Activated naive CD8-positive, alpha-beta T cell treated with anti-CD3 and anti-CD28 coated beads, Interleukin-2, amount 10 ng/mL, durations not matched to agents 7 days and 5 days (primary cell): ENCODE data around the gene BNC2. TPM values are rescaled to one million over a fixed set of nuclear protein-coding genes. Genes with fewer than 3 reads are reported as not detected.

ENCODE experiments used
- ATAC-seq: fragments of 150-1000 bp; cut with Tn5 transposase; one replicate; pipeline ENCODE4 v1.10.0; 2021; ENCODE audit warnings: low read depth, moderate library complexity
- POLR2A ChIA-PET: fragments of 350-600 bp; sonication (Branson Sonifier 250); formaldehyde crosslinking; loops from one replicate; lab custom pipeline; 2021; ENCODE audit warnings: antibody characterized with exemption; lab: Charles Lee
- DNase-seq: peaks from one replicate; pipeline ENCODE4 v3.0.0; 2021
- H3K27ac Mint-ChIP-seq: one replicate; pipeline ENCODE4 v1.8.0; 2022; ENCODE audit warnings: mild to moderate bottlenecking, mixed read lengths
- H3K27me3 Mint-ChIP-seq: one replicate; pipeline ENCODE4 v1.8.0; 2022; ENCODE audit warnings: mild to moderate bottlenecking, moderate library complexity, mixed read lengths
- H3K36me3 Mint-ChIP-seq: one replicate; pipeline ENCODE4 v1.8.0; 2021; ENCODE audit warnings: mild to moderate bottlenecking, mixed read lengths
- H3K4me1 Mint-ChIP-seq: one replicate; pipeline ENCODE4 v1.8.0; 2021; ENCODE audit warnings: mixed read lengths
- H3K4me3 Mint-ChIP-seq: one replicate; pipeline ENCODE4 v1.8.0; 2022; ENCODE audit warnings: mild to moderate bottlenecking, moderate library complexity, mixed read lengths
- H3K9me3 Mint-ChIP-seq: one replicate; pipeline ENCODE4 v1.8.0; 2021; ENCODE audit warnings: mixed read lengths
- total RNA-seq, 2 experiments: library from RNA; stranded (reverse); gene quantifications; one replicate each; pipeline ENCODE4 v1.2.3, GENCODE V29; 2021

Gene BNC2
- total RNA-seq, 2 experiments from 2014 or later = not detected

DNA sequence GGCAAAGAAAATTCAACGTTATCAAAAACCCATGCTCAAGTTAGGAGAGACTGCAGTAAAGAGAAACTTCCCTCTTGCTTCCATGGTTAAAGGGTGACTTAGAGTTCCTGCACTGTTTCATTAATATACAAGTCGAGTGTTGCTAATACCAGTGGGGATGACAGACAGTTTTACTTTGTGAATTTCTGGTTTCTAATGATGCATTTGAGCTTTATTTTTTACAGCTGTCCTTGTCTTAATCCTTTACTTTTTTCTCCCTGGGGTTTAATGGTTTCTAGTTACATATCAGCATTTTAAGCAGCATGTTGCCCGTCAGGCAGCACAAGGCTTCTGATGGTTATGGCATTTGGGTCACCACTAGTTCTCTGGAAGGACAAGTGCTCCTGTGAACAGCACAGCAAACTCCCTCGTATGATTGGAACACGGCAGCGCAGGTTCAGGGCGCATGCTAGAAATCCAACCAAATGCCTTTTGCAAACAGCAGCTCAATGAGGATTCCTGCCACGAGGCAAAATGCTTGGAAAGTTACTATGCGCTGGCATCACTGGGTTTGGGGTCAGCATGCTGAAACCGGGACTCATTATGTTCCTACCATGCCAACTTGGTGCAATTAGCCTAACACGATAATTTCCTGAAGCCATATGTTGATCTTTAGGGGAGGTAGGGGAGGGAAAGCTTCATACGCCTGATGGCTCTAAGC lies 463.8 kb downstream of the BNC2 start:
- ATAC-seq (no peak), DNase-seq (no peak)
- no peaks in the 10 kb centered on the region for H3K4me1 Mint-ChIP-seq
- H3K9me3 Mint-ChIP-seq = no peaks in the 10 kb centered on the region
- peaks cover 12% of the 10 kb centered on the region for H3K27me3 Mint-ChIP-seq
- H3K36me3 Mint-ChIP-seq = no peaks in the 10 kb centered on the region
- no peak overlapping the region for H3K4me3 Mint-ChIP-seq
- POLR2A ChIA-PET = no interaction called here
- H3K27ac Mint-ChIP-seq = no peak overlapping the region

DNA sequence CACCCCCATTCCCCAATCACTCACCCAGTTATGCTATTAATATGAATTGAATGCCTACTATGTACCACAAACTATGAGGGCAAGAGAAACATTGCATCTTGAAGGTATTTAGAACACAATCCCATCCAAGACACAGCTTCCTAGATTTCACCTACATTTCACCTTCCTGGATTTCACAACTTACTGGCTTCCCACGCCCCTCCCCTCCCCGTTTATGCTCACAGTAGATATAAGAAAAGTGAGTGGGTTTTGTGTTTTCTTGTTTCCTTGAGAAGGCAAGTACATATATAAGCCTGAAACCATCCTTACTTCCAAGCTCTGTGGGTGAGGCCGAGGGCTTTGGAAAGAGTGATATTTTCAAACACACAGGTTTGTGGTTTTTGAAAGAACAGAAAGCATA lies 465.0 kb downstream of the BNC2 start:
- Mint-ChIP-seq H3K27ac (no peak overlapping the region), H3K4me3 (no peak overlapping the region), H3K9me3 (peaks cover 2% of the 10 kb centered on the region), H3K27me3 (peaks cover 10% of the 10 kb centered on the region), H3K4me1 (no peaks in the 10 kb centered on the region), H3K36me3 (no peaks in the 10 kb centered on the region)
- POLR2A ChIA-PET = no interaction called here
- DNase-seq (no peak), ATAC-seq (no peak)

DNA sequence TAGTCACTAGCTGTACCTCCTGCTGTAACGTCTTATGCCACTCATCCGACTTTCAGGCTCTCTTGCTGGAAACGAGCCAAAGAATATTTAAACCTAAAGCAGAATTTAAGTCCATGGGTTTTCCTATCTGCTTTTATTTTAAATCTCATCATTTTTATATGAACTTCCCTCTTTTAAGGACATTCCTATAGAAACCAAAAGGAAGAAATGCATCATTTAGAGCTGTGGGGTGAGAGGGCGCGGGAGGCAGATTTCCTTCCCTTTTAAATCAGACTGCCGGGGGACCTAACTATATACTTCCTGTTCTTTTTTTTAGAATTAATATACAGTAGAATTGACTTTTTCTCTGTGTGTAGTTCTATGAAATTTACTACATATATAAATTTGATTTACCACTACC lies 468.8 kb downstream of the BNC2 start:
- Mint-ChIP-seq H3K9me3 (peaks cover 2% of the 10 kb centered on the region), H3K27ac (no peak overlapping the region), H3K4me3 (no peak overlapping the region), H3K4me1 (no peaks in the 10 kb centered on the region), H3K27me3 (peaks cover 13% of the 10 kb centered on the region), H3K36me3 (no peaks in the 10 kb centered on the region)
- ATAC-seq = no peak
- no peak for DNase-seq
- POLR2A ChIA-PET = no interaction called here

DNA sequence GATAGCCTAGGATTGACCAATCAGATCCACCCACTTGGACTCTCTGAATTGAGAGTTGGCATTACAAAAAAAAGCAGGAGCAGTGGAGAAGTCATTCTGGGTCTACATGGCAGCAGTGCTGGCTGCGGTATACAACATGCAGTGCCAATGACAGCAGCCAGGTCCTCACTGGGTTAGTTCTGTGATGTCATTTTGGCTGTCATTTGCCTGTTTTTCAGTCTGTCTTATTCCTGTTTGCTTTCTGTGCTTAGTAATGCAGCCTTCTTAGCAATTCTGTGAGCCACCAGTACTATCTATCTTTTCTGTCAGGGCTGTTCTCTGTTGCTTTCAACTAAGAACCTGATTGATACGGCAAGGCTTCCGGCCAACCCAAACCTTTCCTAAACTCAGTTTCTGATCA lies 471.8 kb downstream of the BNC2 start:
- no peaks in the 10 kb centered on the region for H3K4me1 Mint-ChIP-seq
- H3K27ac Mint-ChIP-seq = no peak overlapping the region
- no peak for ATAC-seq
- peaks cover 2% of the 10 kb centered on the region for H3K9me3 Mint-ChIP-seq
- POLR2A ChIA-PET = no interaction called here
- no peaks in the 10 kb centered on the region for H3K36me3 Mint-ChIP-seq
- no peak overlapping the region for H3K4me3 Mint-ChIP-seq
- peaks cover 13% of the 10 kb centered on the region for H3K27me3 Mint-ChIP-seq
- no peak for DNase-seq

DNA sequence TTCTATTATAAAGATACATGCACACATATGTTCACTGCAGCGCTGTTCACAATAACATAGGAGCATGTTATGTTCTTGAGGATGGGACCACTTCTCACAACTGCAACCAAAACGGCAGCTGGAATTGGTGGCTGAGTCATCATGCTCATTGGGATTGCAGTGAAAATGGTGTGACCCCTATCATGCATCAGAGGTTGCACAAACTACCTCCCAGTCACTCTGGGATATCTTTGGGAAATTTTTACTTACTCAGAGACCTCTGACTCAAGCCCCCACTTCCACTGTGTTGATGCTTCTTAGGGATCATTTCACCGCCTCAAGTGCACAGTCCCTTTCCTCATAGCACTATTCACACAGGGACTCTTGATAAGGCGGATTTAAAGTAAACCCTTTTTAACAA lies 474.1 kb downstream of the BNC2 start:
- Mint-ChIP-seq H3K36me3 (no peaks in the 10 kb centered on the region), H3K4me1 (no peaks in the 10 kb centered on the region), H3K9me3 (peaks cover 2% of the 10 kb centered on the region), H3K27me3 (peaks cover 3% of the 10 kb centered on the region), H3K27ac (no peak overlapping the region), H3K4me3 (no peak overlapping the region)
- ATAC-seq (no peak), DNase-seq (no peak)
- POLR2A ChIA-PET = no interaction called here

DNA sequence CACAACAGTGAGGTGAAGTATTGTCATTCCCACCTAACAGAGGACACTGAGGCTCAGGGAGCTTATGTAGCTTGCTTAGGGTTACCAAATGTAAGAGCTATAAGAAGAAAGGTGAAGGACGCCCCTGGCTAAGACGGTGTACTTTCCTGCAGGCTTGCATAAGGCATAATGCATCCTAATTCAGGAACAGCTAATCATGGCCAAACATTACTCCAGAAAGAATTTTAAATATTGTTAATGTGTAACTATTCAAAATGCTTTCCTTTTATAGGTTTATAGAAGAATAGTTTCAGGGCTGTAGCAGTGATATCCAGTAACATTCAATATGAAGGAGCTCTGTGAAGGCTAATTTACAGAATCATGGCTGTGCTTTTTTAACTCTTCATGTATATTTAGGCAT lies 479.1 kb downstream of the BNC2 start:
- DNase-seq (no peak), ATAC-seq (no peak)
- Mint-ChIP-seq H3K4me1 (no peaks in the 10 kb centered on the region), H3K36me3 (no peaks in the 10 kb centered on the region), H3K27me3 (no peaks in the 10 kb centered on the region), H3K9me3 (peaks cover 1% of the 10 kb centered on the region), H3K27ac (no peak overlapping the region), H3K4me3 (no peak overlapping the region)
- POLR2A ChIA-PET = no interaction called here

DNA sequence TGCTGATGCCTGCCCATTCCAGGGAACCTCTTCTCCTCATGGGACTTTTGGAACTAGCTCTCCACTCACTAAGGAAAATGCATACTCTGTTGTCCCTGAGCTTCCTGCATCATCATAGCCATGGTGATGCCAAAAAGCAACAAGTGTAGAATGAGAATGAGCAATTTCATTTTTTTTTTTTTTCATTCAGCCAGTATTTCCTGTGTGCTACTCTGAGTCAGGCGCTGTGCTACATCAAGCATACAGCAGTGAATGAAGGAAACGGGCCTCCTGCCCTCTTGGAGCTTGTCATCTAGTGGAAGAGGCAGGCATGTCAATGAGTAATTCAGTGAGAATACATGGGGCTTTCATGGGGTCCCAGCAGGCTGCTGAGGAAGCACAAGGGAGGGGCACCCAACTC lies 483.1 kb downstream of the BNC2 start:
- no peaks in the 10 kb centered on the region for H3K4me1 Mint-ChIP-seq
- H3K27ac Mint-ChIP-seq = no peak overlapping the region
- POLR2A ChIA-PET = no interaction called here
- no peaks in the 10 kb centered on the region for H3K36me3 Mint-ChIP-seq
- H3K27me3 Mint-ChIP-seq = no peaks in the 10 kb centered on the region
- DNase-seq = no peak
- no peak overlapping the region for H3K4me3 Mint-ChIP-seq
- no peak for ATAC-seq
- peaks cover 5% of the 10 kb centered on the region for H3K9me3 Mint-ChIP-seq

DNA sequence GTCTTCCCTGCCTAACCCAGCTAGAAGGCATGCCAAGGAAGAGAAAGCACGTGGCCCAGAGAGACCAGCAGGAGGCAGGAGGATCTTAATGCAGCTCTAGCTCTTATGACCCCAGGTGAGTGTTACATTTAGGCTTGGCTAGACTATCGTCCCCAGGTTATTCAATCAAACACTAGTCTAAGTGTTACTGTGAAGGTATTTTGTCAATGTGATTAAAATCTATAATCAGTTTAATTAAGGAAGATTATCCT lies 483.7 kb downstream of the BNC2 start:
- H3K4me1 Mint-ChIP-seq = no peaks in the 10 kb centered on the region
- no peak overlapping the region for H3K27ac Mint-ChIP-seq
- no peak for ATAC-seq
- H3K36me3 Mint-ChIP-seq = no peaks in the 10 kb centered on the region
- no peak overlapping the region for H3K4me3 Mint-ChIP-seq
- H3K27me3 Mint-ChIP-seq = no peaks in the 10 kb centered on the region
- POLR2A ChIA-PET = no interaction called here
- peaks cover 5% of the 10 kb centered on the region for H3K9me3 Mint-ChIP-seq
- DNase-seq = no peak

DNA sequence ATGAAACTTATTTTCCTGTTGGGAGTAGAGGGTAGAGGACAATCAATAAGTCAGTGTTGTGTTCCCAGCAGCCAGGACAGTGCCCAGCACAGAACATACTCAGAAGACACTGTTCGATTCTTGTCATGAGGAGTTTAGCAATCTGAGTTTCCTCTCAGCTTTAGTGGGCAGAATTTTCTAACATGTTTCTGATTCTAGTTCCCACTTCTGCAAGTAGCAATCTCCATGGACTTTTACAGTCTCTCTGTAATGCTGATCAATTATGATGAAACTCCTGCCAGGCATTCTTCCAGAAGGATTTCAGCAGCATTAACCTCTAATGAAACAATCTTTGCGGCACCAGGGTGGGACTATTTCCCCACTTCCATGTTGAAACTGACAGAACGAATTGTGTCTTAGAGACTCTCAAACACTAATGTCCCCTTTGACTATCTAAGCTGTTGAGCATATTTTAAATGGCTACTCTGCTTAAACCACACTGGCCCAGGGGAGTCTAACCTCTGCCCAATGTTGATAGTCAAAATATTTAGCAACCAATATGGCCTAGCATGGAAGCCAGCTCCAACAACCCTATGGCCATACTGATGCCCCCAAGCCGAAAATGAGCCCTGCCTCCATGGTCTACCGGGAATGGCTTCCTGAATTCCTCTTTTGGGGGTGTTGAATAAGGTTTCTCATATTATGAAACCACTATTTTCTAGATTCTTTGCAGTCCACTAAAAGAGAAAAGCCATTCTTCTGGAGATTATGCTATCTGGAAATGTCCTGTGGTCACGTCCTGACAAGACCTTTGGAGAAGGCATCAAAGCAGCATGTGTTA lies 484.3 kb downstream of the BNC2 start:
- Mint-ChIP-seq H3K9me3 (peaks cover 5% of the 10 kb centered on the region), H3K27ac (no peak overlapping the region), H3K36me3 (no peaks in the 10 kb centered on the region), H3K4me1 (no peaks in the 10 kb centered on the region), H3K27me3 (no peaks in the 10 kb centered on the region), H3K4me3 (no peak overlapping the region)
- ATAC-seq (no peak), DNase-seq (no peak)
- POLR2A ChIA-PET = no interaction called here

DNA sequence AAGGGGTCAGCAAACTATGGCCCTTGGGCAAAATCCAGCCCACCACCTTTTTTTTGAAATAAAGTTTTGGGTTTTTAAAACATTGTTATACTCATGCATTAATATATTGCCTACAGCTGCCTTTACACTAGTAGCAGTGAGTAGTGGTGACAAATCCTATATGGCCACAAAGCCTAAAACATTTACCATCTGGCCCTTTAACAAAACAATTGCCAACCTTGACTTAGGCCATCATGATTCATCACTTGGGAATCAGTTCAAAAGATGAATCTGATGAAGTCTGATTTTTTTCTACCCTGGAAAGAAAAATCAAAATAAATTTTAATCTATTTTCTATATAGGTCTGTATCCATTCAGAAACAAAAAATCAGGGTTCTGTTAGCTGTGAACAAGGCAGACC lies 484.9 kb downstream of the BNC2 start:
- H3K4me1 Mint-ChIP-seq = no peaks in the 10 kb centered on the region
- ATAC-seq (no peak), DNase-seq (no peak)
- no peaks in the 10 kb centered on the region for H3K36me3 Mint-ChIP-seq
- H3K27me3 Mint-ChIP-seq = no peaks in the 10 kb centered on the region
- POLR2A ChIA-PET = no interaction called here
- no peak overlapping the region for H3K4me3 Mint-ChIP-seq
- peaks cover 5% of the 10 kb centered on the region for H3K9me3 Mint-ChIP-seq
- no peak overlapping the region for H3K27ac Mint-ChIP-seq

DNA sequence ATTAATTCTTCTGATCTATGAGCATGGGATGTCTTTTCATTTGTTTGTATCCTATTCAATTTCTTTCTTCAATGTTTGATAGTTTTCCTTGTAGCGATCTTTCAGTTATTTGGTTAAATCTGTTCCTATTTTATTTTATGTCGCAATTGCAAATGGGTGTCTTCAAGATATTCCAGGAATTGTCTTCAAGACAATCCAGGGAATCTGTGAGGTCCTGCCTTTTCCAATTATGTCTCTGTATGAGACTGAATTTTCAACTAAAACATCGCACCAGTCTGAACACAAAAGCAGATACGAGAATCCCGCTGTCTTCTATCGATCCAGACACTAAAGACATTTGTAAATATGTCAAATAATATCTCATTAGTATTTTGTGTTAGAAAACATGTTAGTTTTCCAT lies 485.5 kb downstream of the BNC2 start:
- no peaks in the 10 kb centered on the region for H3K4me1 Mint-ChIP-seq
- H3K9me3 Mint-ChIP-seq = peaks cover 5% of the 10 kb centered on the region
- H3K4me3 Mint-ChIP-seq = no peak overlapping the region
- no peak for ATAC-seq
- H3K36me3 Mint-ChIP-seq = no peaks in the 10 kb centered on the region
- no peak for DNase-seq
- H3K27me3 Mint-ChIP-seq = no peaks in the 10 kb centered on the region
- POLR2A ChIA-PET = no interaction called here
- no peak overlapping the region for H3K27ac Mint-ChIP-seq

DNA sequence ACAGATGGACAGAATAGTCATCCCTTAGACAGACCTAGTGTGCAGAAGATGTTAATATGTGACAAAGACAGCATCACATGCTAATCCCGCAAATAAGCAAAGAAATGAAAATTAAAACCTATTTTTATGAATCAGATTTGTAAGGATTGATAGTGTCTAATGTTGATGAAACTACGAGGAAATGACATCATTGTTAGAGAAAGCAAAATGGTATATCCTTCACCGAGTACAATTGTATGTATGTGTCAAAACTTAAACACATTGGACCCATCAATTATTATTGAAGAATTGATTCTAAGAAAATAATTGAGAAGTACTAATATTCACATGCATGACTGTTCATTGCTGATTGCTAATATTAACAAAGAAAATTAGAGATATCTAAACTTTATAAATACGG lies 493.2 kb downstream of the BNC2 start:
- no peak for ATAC-seq
- H3K36me3 Mint-ChIP-seq = no peaks in the 10 kb centered on the region
- DNase-seq = no peak
- H3K9me3 Mint-ChIP-seq = no peaks in the 10 kb centered on the region
- no peak overlapping the region for H3K27ac Mint-ChIP-seq
- H3K4me1 Mint-ChIP-seq = no peaks in the 10 kb centered on the region
- H3K27me3 Mint-ChIP-seq = no peaks in the 10 kb centered on the region
- H3K4me3 Mint-ChIP-seq = no peak overlapping the region
- POLR2A ChIA-PET = no interaction called here

DNA sequence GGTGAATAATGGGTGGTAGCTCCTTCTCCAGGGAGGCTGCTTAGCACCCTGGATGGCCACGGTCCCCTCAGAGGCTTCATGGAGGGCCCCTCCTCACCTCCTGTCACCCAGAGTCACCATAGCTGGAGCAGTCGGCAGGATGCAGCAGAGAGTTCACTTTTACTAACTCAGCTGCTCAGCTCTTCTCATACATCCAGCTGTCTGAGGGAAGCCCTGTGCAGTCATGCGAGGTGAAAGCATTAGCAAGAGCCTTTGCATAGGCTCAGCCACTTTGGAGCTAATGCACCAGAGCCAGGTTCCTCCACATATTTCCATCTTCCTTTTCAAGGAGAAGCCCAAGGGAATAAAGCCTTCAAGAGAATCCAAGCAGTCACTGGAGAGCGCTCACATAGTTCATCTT lies 499.2 kb downstream of the BNC2 start:
- DNase-seq (no peak), ATAC-seq (no peak)
- H3K4me1 Mint-ChIP-seq = no peaks in the 10 kb centered on the region
- no peaks in the 10 kb centered on the region for H3K27me3 Mint-ChIP-seq
- no peak overlapping the region for H3K4me3 Mint-ChIP-seq
- no peaks in the 10 kb centered on the region for H3K9me3 Mint-ChIP-seq
- H3K36me3 Mint-ChIP-seq = no peaks in the 10 kb centered on the region
- POLR2A ChIA-PET = no interaction called here
- no peak overlapping the region for H3K27ac Mint-ChIP-seq

DNA sequence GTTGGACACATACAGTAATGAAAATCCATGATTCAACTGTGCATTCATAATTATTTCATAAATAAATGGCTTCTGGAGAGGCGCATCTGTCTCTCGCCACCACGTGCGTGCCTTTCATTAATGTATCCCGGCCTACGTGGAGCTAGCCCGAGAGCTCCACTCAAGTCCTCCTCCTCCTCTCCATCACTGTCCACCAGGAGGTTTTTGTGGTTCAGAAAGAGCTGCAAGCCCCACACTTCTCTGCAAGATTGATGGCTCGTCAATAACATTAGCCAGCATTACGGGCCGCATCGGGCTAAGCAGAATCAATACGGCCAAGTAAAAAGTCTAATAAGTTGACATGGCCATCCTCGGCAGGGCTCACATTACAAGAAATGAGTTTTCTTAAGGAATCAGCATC lies 499.8 kb downstream of the BNC2 start:
- Mint-ChIP-seq H3K27me3 (no peaks in the 10 kb centered on the region), H3K4me1 (no peaks in the 10 kb centered on the region), H3K4me3 (no peak overlapping the region), H3K9me3 (no peaks in the 10 kb centered on the region), H3K36me3 (no peaks in the 10 kb centered on the region), H3K27ac (no peak overlapping the region)
- ATAC-seq (no peak), DNase-seq (no peak)
- POLR2A ChIA-PET = no interaction called here
